22Rv1 (cell line): ENCODE data around the gene COL4A6.
A peak's percentile ranks its signal among the peaks of the same experiment; 100 is the strongest.

Experiments
- H3K27ac ChIP-seq: fragments of 450-650 bp; 2 replicates; pipeline ENCODE4 v1.5.1; 2017
- CTCF ChIP-seq: fragments of 450-650 bp; IDR thresholded peaks from 2 replicates; pipeline ENCODE4 v1.5.1; 2017; ENCODE audit warnings: mild to moderate bottlenecking
- ZFX ChIP-seq: fragments of 450-650 bp; IDR thresholded peaks from 2 replicates; pipeline ENCODE4 v1.6.1; 2017; ENCODE audit warnings: antibody characterized with exemption, borderline replicate concordance

Gene COL4A6

GRCh38 chrX:108323751-108324150, 114.5 kb downstream of the COL4A6 start:
- TF ChIP-seq CTCF (no peak), ZFX (no peak)
- H3K27ac ChIP-seq, result no peak overlapping the region

GRCh38 chrX:108322234-108322633, 116.0 kb downstream of the COL4A6 start:
- TF ChIP-seq CTCF, result no peak
- no peak for TF ChIP-seq ZFX
- no peak overlapping the region for H3K27ac ChIP-seq

GRCh38 chrX:108316456-108316855, 121.8 kb downstream of the COL4A6 start:
- TF ChIP-seq ZFX (no peak), CTCF (no peak)
- H3K27ac ChIP-seq, result no peak overlapping the region

- TF ChIP-seq CTCF (no peak), ZFX (no peak)
- no peak overlapping the region for H3K27ac ChIP-seq
These were observed 124.6 kb downstream of the COL4A6 start for GRCh38 chrX:108313669-108314068.

- TF ChIP-seq CTCF, result no peak
- TF ChIP-seq ZFX, result no peak
These were observed 125.3 kb downstream of the COL4A6 start for GRCh38 chrX:108312957-108313356.

GRCh38 chrX:108312011-108312410, 126.2 kb downstream of the COL4A6 start:
- TF ChIP-seq CTCF (no peak), ZFX (no peak)

More at GRCh38 chrX:108312957-108313356, 125.3 kb downstream of the COL4A6 start:
- H3K27ac ChIP-seq, result peak overlapping the region; percentile 27; the same call in 1 of the 2 replicates

GRCh38 chrX:108310506-108310905, 127.7 kb downstream of the COL4A6 start:
- TF ChIP-seq ZFX (no peak), CTCF (no peak)
- H3K27ac ChIP-seq, result no peak overlapping the region

More at GRCh38 chrX:108312011-108312410, 126.2 kb downstream of the COL4A6 start:
- no peak overlapping the region for H3K27ac ChIP-seq
